NCI-H1436 (cell line): ENCODE measurements around the gene HTRA2.

Experiments
- DNase-seq: peaks from one replicate; lab custom pipeline; 2025; lab: John Stamatoyannopoulos, UW

The HTRA2 gene

GRCh38 chr2:74500578-74500946 is 29.2 kb upstream of the HTRA2 start:
- DNase-seq: no peak

GRCh38 chr2:74501335-74502071 is 28.2 kb upstream of the HTRA2 start:
- no peak for DNase-seq

GRCh38 chr2:74502147-74502719 is 27.5 kb upstream of the HTRA2 start:
- DNase-seq: no peak

GRCh38 chr2:74502720-74503505 is 26.8 kb upstream of the HTRA2 start:
- no peak for DNase-seq

- no peak for DNase-seq
Measured at GRCh38 chr2:74503506-74504475, 25.9 kb upstream of the HTRA2 start.

- no peak for DNase-seq
Measured at GRCh38 chr2:74504591-74504990, 25.1 kb upstream of the HTRA2 start.

GRCh38 chr2:74505448-74506246 is 24.1 kb upstream of the HTRA2 start:
- DNase-seq: no peak

- DNase-seq: peak; percentile 99
Measured at GRCh38 chr2:74507145-74507925, 22.4 kb upstream of the HTRA2 start, which contains the start of gene PCGF1. PCGF1 (minus strand) TSS chr2:74507695; CDS start chr2:74507668, 27 bp downstream.

- peak; percentile 65 for DNase-seq
Measured at GRCh38 chr2:74507926-74508520, 21.7 kb upstream of the HTRA2 start.

- no peak for DNase-seq
Measured at GRCh38 chr2:74510272-74510671, 19.5 kb upstream of the HTRA2 start.

GRCh38 chr2:74511104-74511989 is 18.4 kb upstream of the HTRA2 start:
- DNase-seq: no peak

GRCh38 chr2:74512744-74513604 is 16.8 kb upstream of the HTRA2 start:
- no peak for DNase-seq

GRCh38 chr2:74513605-74514367 is 15.9 kb upstream of the HTRA2 start:
- no peak for DNase-seq

GRCh38 chr2:74514368-74515270 is 15.1 kb upstream of the HTRA2 start, which contains the start of gene TLX2:
TLX2 (plus strand) TSS chr2:74514450; CDS start chr2:74514807, 357 bp downstream.
- peak; percentile 17 for DNase-seq

- no peak for DNase-seq
Measured at GRCh38 chr2:74515271-74515980, 14.3 kb upstream of the HTRA2 start.
